SK-N-SH (cell line): Measurements from ENCODE around the gene COL4A5. TPM values are rescaled to one million over a fixed set of nuclear protein-coding genes. Genes with fewer than 3 reads are reported as not detected.

Source experiments
- CTCF ChIA-PET: fragments of 300-600, 350-600 bp; formaldehyde crosslinking; extraction: SDS; loops from one replicate; lab custom pipeline; 2021; lab: Yijun Ruan, JAX
- POLR2A ChIA-PET: fragments of 350-600 bp; sonication (Branson Sonifier 250); formaldehyde crosslinking; extraction: SDS; loops from one replicate; lab custom pipeline; 2020; ENCODE audit warnings: antibody characterized with exemption, inconsistent platforms; lab: Yijun Ruan, JAX
- DNase-seq: peaks from one replicate; pipeline ENCODE4 v3.0.0; 2012
- H2AFZ ChIP-seq: fragments of 200-600 bp; sonication (generic); 2 replicates; pipeline ENCODE4 v1.8.1; 2016; ENCODE audit warnings: antibody characterized with exemption, mild to moderate bottlenecking, low read depth
- H3F3A ChIP-seq: fragments of 200-600 bp; sonication (generic); replicated peaks from 2 replicates; pipeline ENCODE3; 2016; ENCODE audit warnings: antibody characterized with exemption, mild to moderate bottlenecking; ENCODE audit not compliant: insufficient read depth
- H3K27ac ChIP-seq, 2 experiments: fragments of 200-500 bp in 1 of 2; fragments of 200-600 bp in 1 of 2; sonication (Bioruptor generic) in 1 of 2; sonication (generic), shearing (Covaris generic) in 1 of 2; 2 replicates each; pipeline versions ENCODE4 v1.5.1 to v1.6.1; 2014 to 2016; ENCODE audit warnings: low read depth in 2 of 2, inconsistent platforms in 1 of 2, low read length in 1 of 2, mild to moderate bottlenecking in 1 of 2, mixed read lengths in 1 of 2
- H3K27me3 ChIP-seq: fragments of 200-600 bp; sonication (generic), shearing (Covaris generic); 2 replicates; pipeline ENCODE4 v1.6.1; 2016; ENCODE audit warnings: mixed run types; ENCODE audit not compliant: insufficient read depth
- H3K36me3 ChIP-seq, 2 experiments: fragments of 200-500 bp in 1 of 2; fragments of 200-600 bp in 1 of 2; sonication (Bioruptor generic) in 1 of 2; sonication (generic) in 1 of 2; replicated peaks in 1 of 2; 2 replicates each; pipeline versions ENCODE3 to v1.5.1; 2014 to 2016; ENCODE audit warnings: low read length in 1 of 2, mild to moderate bottlenecking in 1 of 2; ENCODE audit not compliant: insufficient read depth in 2 of 2, control insufficient read depth in 1 of 2
- H3K4me1 ChIP-seq, 2 experiments: fragments of 200-500 bp in 1 of 2; fragments of 200-600 bp in 1 of 2; sonication (Bioruptor generic) in 1 of 2; sonication (generic), shearing (Covaris generic) in 1 of 2; 2 replicates each; pipeline versions ENCODE4 v1.5.1 to v1.6.1; 2014 to 2016; ENCODE audit warnings: low read depth in 1 of 2, low read length in 1 of 2, mixed run types in 1 of 2; ENCODE audit not compliant: insufficient read depth in 2 of 2, control insufficient read depth in 1 of 2
- H3K4me2 ChIP-seq: fragments of 200-600 bp; sonication (generic), shearing (Covaris generic); 2 replicates; pipeline ENCODE4 v1.6.1; 2017; ENCODE audit warnings: mixed run types
- H3K4me3 ChIP-seq, 2 experiments: fragments of 200-500 bp in 1 of 2; fragments of 200-600 bp in 1 of 2; sonication (Bioruptor generic) in 1 of 2; sonication (generic), shearing (Covaris generic) in 1 of 2; 2 replicates each; pipeline versions ENCODE4 v1.5.1 to v1.8.1; 2014 to 2016; ENCODE audit warnings: low read depth in 2 of 2, inconsistent platforms in 1 of 2, low read length in 1 of 2, mild to moderate bottlenecking in 1 of 2, mixed read lengths in 1 of 2, moderate library complexity in 1 of 2
- H3K79me2 ChIP-seq: fragments of 200-600 bp; sonication (generic); 2 replicates; pipeline ENCODE4 v1.8.1; 2017; ENCODE audit warnings: mild to moderate bottlenecking; ENCODE audit not compliant: insufficient read depth
- H3K9ac ChIP-seq: fragments of 200-600 bp; sonication (generic); 2 replicates; pipeline ENCODE4 v1.6.1; 2017; ENCODE audit warnings: mixed run types
- H3K9me2 ChIP-seq: fragments of 200-600 bp; sonication (generic); 2 replicates; pipeline ENCODE4 v1.6.1; 2017; ENCODE audit warnings: mixed run types
- H3K9me3 ChIP-seq: fragments of 200-600 bp; sonication (generic); 2 replicates; pipeline ENCODE4 v1.6.1; 2017; ENCODE audit warnings: mixed run types, mild to moderate bottlenecking, moderate library complexity
- H4K20me1 ChIP-seq: fragments of 200-600 bp; sonication (generic); 2 replicates; pipeline ENCODE4 v1.6.1; 2017; ENCODE audit warnings: mild to moderate bottlenecking, mixed run types; ENCODE audit not compliant: insufficient read depth
- CTCF ChIP-seq: fragments of 200-600 bp; sonication (generic); IDR thresholded peaks from 2 replicates; pipeline ENCODE4 v1.6.1; 2017; ENCODE audit warnings: antibody characterized with exemption, mild to moderate bottlenecking, moderate library complexity
- EZH2phosphoT487 ChIP-seq: fragments of 200-600 bp; sonication (generic); IDR thresholded peaks from 2 replicates; pipeline ENCODE4 v1.6.1; 2017; ENCODE audit warnings: low read depth, mixed run types, mild to moderate bottlenecking, antibody characterized with exemption, moderate library complexity, borderline replicate concordance
- FOSL2 ChIP-seq: IDR thresholded peaks from 2 replicates; pipeline ENCODE4 v1.4.0; 2012; ENCODE audit warnings: low read depth, mild to moderate bottlenecking, moderate library complexity, borderline replicate concordance
- FOXM1 ChIP-seq: IDR thresholded peaks from 2 replicates; pipeline ENCODE4 v1.4.0; 2012; ENCODE audit warnings: low read depth, mild to moderate bottlenecking
- JUND ChIP-seq: IDR thresholded peaks from 2 replicates; pipeline ENCODE4 v1.4.0; 2012
- MEF2A ChIP-seq: IDR thresholded peaks from 2 replicates; pipeline ENCODE4 v1.4.0; 2012; ENCODE audit warnings: low read depth, borderline replicate concordance
- MXI1 ChIP-seq: IDR thresholded peaks from 2 replicates; pipeline ENCODE4 v1.6.1; 2012; ENCODE audit warnings: mild to moderate bottlenecking, low read depth, low read length, improper control_type of control experiment
- NRF1 ChIP-seq: IDR thresholded peaks from 2 replicates; pipeline ENCODE4 v1.6.1; 2012; ENCODE audit warnings: low read depth, mild to moderate bottlenecking, low read length
- RCOR1 ChIP-seq: fragments of 150-350 bp; IDR thresholded peaks from 2 replicates; pipeline ENCODE4 v1.6.1; 2017; ENCODE audit warnings: antibody characterized with exemption, low read length
- RFX5 ChIP-seq: IDR thresholded peaks from 2 replicates; pipeline ENCODE4 v1.6.1; 2012; ENCODE audit warnings: mild to moderate bottlenecking, improper control_type of control experiment, low read length
- RXRA ChIP-seq: IDR thresholded peaks from 2 replicates; pipeline ENCODE4 v1.4.0; 2012; ENCODE audit warnings: low read depth, mild to moderate bottlenecking, borderline replicate concordance
- SMC3 ChIP-seq: IDR thresholded peaks from 2 replicates; pipeline ENCODE4 v1.6.1; 2012; ENCODE audit warnings: low read depth, low read length, improper control_type of control experiment
- USF1 ChIP-seq: IDR thresholded peaks from 2 replicates; pipeline ENCODE4 v1.4.0; 2012; ENCODE audit warnings: low read depth, borderline replicate concordance
- WGBS: methylation state at CpG from one replicate; pipeline ENCODE4 v1.1.6; 2017; ENCODE audit warnings: low lambda C conversion rate; 5-methylcytosine and 5-hydroxymethylcytosine counted together
- polyA plus RNA-seq, 3 experiments: library from polyadenylated mRNA; depleted of rRNA; stranded (reverse); fragments of >200 nt; gene quantifications; 2 replicates each; pipeline ENCODE4 v1.2.3, GENCODE V29; 2012
- TF ChIP-seq, protein P1 (sequence below): fragments of 150-350 bp; IDR thresholded peaks from 2 replicates; pipeline ENCODE4 v1.6.1; 2016; ENCODE audit warnings: mild to moderate bottlenecking, low read depth, low read length
- TF ChIP-seq, protein P2 (sequence below): IDR thresholded peaks from 2 replicates; pipeline ENCODE4 v1.6.1; 2012; ENCODE audit warnings: mild to moderate bottlenecking, low read depth, low read length, moderate library complexity
- TF ChIP-seq, protein P3 (sequence below): IDR thresholded peaks from 2 replicates; pipeline ENCODE4 v1.4.0; 2012; ENCODE audit warnings: low read depth, borderline replicate concordance
- TF ChIP-seq, protein P4 (sequence below): IDR thresholded peaks from 2 replicates; pipeline ENCODE4 v1.4.0; 2012; ENCODE audit warnings: low read depth

Gene COL4A5
- polyA plus RNA-seq, 1 of the 3 experiments (the other 2 are of a cell fraction): 0.02 TPM

DNA sequence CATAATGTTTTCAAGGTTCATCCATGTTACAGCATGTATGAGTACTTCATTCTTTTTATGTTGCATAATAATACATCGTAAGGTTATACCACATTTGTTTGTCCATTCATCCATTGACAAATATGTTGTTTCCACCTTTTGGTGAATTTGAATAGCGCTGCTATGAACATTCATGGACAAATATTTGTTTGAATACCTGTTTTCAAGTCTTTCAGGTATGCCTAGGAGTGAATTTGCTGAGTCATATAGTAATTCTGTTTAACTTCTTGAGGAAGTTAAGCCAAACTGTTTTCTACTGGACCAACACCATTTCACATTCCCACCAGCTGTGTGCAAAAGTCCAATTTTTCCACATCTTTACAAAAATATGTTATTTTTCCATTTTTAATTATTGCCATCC is 265.2 kb downstream of the COL4A5 start (continued):
- TF ChIP-seq, protein P1, sequence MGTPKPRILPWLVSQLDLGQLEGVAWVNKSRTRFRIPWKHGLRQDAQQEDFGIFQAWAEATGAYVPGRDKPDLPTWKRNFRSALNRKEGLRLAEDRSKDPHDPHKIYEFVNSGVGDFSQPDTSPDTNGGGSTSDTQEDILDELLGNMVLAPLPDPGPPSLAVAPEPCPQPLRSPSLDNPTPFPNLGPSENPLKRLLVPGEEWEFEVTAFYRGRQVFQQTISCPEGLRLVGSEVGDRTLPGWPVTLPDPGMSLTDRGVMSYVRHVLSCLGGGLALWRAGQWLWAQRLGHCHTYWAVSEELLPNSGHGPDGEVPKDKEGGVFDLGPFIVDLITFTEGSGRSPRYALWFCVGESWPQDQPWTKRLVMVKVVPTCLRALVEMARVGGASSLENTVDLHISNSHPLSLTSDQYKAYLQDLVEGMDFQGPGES: no peak

- WGBS: 0% methylated on average over 1 of the region's 1 CpG
- CTCF ChIA-PET: interaction anchor here (2.1 kb wide), 1 partner anchor 14 kb away, joined by 6 read pairs; no protein-coding TSS in a partner anchor
- no peak overlapping the region for H3K27ac ChIP-seq
- no peak overlapping the region for H3K9ac ChIP-seq
- H3F3A ChIP-seq: no peaks in the 10 kb centered on the region
- H3K9me3 ChIP-seq: no peaks in the 10 kb centered on the region
- no peak overlapping the region for H3K4me3 ChIP-seq
- POLR2A ChIA-PET: no interaction called here
- no peaks in the 10 kb centered on the region for H3K79me2 ChIP-seq
- no peaks in the 10 kb centered on the region for H3K4me1 ChIP-seq
- no peaks in the 10 kb centered on the region for H3K36me3 ChIP-seq
- H4K20me1 ChIP-seq: no peaks in the 10 kb centered on the region
- TF ChIP-seq RXRA (no peak), USF1 (no peak), FOXM1 (no peak), NRF1 (no peak), MEF2A (no peak), SMC3 (no peak), EZH2phosphoT487 (no peak), CTCF (no peak), RCOR1 (no peak), FOSL2 (no peak), MXI1 (no peak), RFX5 (no peak), JUND (no peak)
- TF ChIP-seq, protein P2, sequence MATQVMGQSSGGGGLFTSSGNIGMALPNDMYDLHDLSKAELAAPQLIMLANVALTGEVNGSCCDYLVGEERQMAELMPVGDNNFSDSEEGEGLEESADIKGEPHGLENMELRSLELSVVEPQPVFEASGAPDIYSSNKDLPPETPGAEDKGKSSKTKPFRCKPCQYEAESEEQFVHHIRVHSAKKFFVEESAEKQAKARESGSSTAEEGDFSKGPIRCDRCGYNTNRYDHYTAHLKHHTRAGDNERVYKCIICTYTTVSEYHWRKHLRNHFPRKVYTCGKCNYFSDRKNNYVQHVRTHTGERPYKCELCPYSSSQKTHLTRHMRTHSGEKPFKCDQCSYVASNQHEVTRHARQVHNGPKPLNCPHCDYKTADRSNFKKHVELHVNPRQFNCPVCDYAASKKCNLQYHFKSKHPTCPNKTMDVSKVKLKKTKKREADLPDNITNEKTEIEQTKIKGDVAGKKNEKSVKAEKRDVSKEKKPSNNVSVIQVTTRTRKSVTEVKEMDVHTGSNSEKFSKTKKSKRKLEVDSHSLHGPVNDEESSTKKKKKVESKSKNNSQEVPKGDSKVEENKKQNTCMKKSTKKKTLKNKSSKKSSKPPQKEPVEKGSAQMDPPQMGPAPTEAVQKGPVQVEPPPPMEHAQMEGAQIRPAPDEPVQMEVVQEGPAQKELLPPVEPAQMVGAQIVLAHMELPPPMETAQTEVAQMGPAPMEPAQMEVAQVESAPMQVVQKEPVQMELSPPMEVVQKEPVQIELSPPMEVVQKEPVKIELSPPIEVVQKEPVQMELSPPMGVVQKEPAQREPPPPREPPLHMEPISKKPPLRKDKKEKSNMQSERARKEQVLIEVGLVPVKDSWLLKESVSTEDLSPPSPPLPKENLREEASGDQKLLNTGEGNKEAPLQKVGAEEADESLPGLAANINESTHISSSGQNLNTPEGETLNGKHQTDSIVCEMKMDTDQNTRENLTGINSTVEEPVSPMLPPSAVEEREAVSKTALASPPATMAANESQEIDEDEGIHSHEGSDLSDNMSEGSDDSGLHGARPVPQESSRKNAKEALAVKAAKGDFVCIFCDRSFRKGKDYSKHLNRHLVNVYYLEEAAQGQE: no peak
- TF ChIP-seq, protein P3, sequence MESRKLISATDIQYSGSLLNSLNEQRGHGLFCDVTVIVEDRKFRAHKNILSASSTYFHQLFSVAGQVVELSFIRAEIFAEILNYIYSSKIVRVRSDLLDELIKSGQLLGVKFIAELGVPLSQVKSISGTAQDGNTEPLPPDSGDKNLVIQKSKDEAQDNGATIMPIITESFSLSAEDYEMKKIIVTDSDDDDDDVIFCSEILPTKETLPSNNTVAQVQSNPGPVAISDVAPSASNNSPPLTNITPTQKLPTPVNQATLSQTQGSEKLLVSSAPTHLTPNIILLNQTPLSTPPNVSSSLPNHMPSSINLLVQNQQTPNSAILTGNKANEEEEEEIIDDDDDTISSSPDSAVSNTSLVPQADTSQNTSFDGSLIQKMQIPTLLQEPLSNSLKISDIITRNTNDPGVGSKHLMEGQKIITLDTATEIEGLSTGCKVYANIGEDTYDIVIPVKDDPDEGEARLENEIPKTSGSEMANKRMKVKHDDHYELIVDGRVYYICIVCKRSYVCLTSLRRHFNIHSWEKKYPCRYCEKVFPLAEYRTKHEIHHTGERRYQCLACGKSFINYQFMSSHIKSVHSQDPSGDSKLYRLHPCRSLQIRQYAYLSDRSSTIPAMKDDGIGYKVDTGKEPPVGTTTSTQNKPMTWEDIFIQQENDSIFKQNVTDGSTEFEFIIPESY: no peak
- TF ChIP-seq, protein P4, sequence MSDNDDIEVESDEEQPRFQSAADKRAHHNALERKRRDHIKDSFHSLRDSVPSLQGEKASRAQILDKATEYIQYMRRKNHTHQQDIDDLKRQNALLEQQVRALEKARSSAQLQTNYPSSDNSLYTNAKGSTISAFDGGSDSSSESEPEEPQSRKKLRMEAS: no peak
- no peaks in the 10 kb centered on the region for H3K27me3 ChIP-seq
- DNase-seq: no peak
- H3K9me2 ChIP-seq: no peaks in the 10 kb centered on the region
- H2AFZ ChIP-seq: no peak overlapping the region
- H3K4me2 ChIP-seq: no peak overlapping the region
These were observed 273.2 kb downstream of the COL4A5 start for GRCh38 chrX:108712886-108713285.
